ENCODE measurements around the gene PCBP2. TPM values are rescaled to one million over a fixed set of nuclear protein-coding genes. Genes with fewer than 3 reads are reported as not detected.

PCBP2 gene
- polyA plus RNA-seq, 2 of the 4 experiments (the other 2 are of a cell fraction), result 367 to 546 TPM

- no peak overlapping the region for H3K4me3 ChIP-seq
- WGBS (ENCODE audit: missing lambda C conversion rate), result 92% methylated on average over 4 of the region's 4 CpGs
- ChIA-PET POLR2A (interaction anchor here (1.3 to 6.9 kb wide), 4 partner anchors 9 to 139 kb away, joined by 3 to 34 read pairs (median 17); partner anchors contain the start of genes MAP3K12 and TARBP2), CTCF (interaction anchor here (1.1 to 3.4 kb wide), 5 partner anchors 10 to 157 kb away, joined by 4 to 24 read pairs (median 11); partner anchors contain the start of gene NPFF)
- H3K9me3 ChIP-seq, result no peaks in the 10 kb centered on the region
- peaks cover 24% of the 10 kb centered on the region for H3K4me1 ChIP-seq
- TF ChIP-seq CHD4 (IDR thresholded peaks at IDR 0.05; ENCODE audit: borderline replicate concordance), result no peak
- TF ChIP-seq FOSB (CRISPR knock-in tag; IDR thresholded peaks at IDR 0.05), result peak; percentile 18; the same call in 1 of the 2 replicates
- peak; percentile 4 to 6; a peak in 3 of 6 replicates for ATAC-seq
- no peak for FAIRE-seq
- no peak for DNase-seq (ENCODE audit: low read depth in 1 of 2, low spot score in 1 of 2)
- no peak overlapping the region for H3K27ac ChIP-seq
- no peak overlapping the region for H3K4me2 ChIP-seq
Measured at GRCh38 chr12:53483979-53484377, 32.1 kb downstream of the PCBP2 start.

GRCh38 chr12:53484686-53485575, 33.0 kb downstream of the PCBP2 start:
- ATAC-seq, result peak in 1 of 2 experiments; percentile 1; a peak in 2 of 6 replicates
- CTCF ChIA-PET, result interaction anchor here (1.1 to 2.5 kb wide), 2 partner anchors 9 to 132 kb away, joined by 5 to 7 read pairs; no protein-coding TSS in a partner anchor
- Histone ChIP-seq H3K4me1 (peaks cover 25% of the 10 kb centered on the region), H3K27ac (no peak overlapping the region), H3K9me3 (no peaks in the 10 kb centered on the region), H3K4me2 (no peak overlapping the region), H3K4me3 (no peak overlapping the region)
- WGBS (ENCODE audit: missing lambda C conversion rate), result 93% methylated on average over 10 of the region's 10 CpGs
- no peak for TF ChIP-seq RFX5 (IDR thresholded peaks at IDR 0.05)
- TF ChIP-seq POLR2AphosphoS2 (conservative IDR thresholded peaks at IDR 0.05; ENCODE audit: low read length), result peak; percentile 94
- no peak for TF ChIP-seq CBX2 (IDR thresholded peaks at IDR 0.05; ENCODE audit: borderline replicate concordance, low read depth)
- TF ChIP-seq TP53 (CRISPR knock-in tag; IDR thresholded peaks at IDR 0.05), result 0 out of 2 replicates have a peak, but pooled peaks have one; percentile 55
- no peak for DNase-seq (ENCODE audit: low read depth in 1 of 2, low spot score in 1 of 2)
- POLR2A ChIA-PET, result interaction anchor here (3.3 to 6.9 kb wide), 2 partner anchors 8 to 15 kb away, joined by 21 to 34 read pairs; partner anchors contain the start of genes MAP3K12 and TARBP2
- no peak for FAIRE-seq

- Histone ChIP-seq H3K4me1 (peaks cover 13% of the 10 kb centered on the region; the same call in 2 of the 3 replicates), H3K4me2 (no peak overlapping the region), H3K27ac (no peak overlapping the region), H3K4me3 (no peak overlapping the region), H3K9me3 (no peaks in the 10 kb centered on the region)
- ATAC-seq, result peak; percentile 2 to 3; a peak in 4 of 6 replicates
- DNase-seq (ENCODE audit: low read depth in 1 of 2, low spot score in 1 of 2), result no peak
- ChIA-PET POLR2A (interaction anchor here (6.9 kb wide), 1 partner anchor 14 kb away, joined by 34 read pairs; the partner anchor contains the start of genes MAP3K12 and TARBP2), CTCF (interaction anchor here (1.0 to 2.5 kb wide), 5 partner anchors 12 to 134 kb away, joined by 3 to 7 read pairs (median 5); partner anchors contain the start of gene MAP3K12)
- 96% methylated on average over 10 of the region's 10 CpGs for WGBS (ENCODE audit: missing lambda C conversion rate)
- TF ChIP-seq EHF (CRISPR knock-in tag; IDR thresholded peaks at IDR 0.05) (no peak), POLR2AphosphoS2 (conservative IDR thresholded peaks at IDR 0.05; ENCODE audit: low read length) (0 out of 2 replicates have a peak, but pooled peaks have one; percentile 9)
- no peak for FAIRE-seq
Measured at GRCh38 chr12:53485955-53486735, 34.2 kb downstream of the PCBP2 start.

GRCh38 chr12:53486736-53487487, 35.0 kb downstream of the PCBP2 start:
- Histone ChIP-seq H3K27ac (no peak overlapping the region), H3K4me1 (peaks cover 6% of the 10 kb centered on the region; the same call in 1 of the 3 replicates), H3K9me3 (no peaks in the 10 kb centered on the region), H3K4me2 (no peak overlapping the region), H3K4me3 (no peak overlapping the region)
- peak; percentile 6 to 9; a peak in 3 of 6 replicates for ATAC-seq
- no peak for DNase-seq (ENCODE audit: low read depth in 1 of 2, low spot score in 1 of 2)
- no peak for FAIRE-seq
- no peak for TF ChIP-seq PHF8 (IDR thresholded peaks at IDR 0.05; ENCODE audit: borderline replicate concordance, low read depth)
- no peak for TF ChIP-seq KDM1A (IDR thresholded peaks at IDR 0.05; ENCODE audit: low read depth)
- no peak for TF ChIP-seq HDAC2 (IDR thresholded peaks at IDR 0.05)
- no peak for TF ChIP-seq MAFK (IDR thresholded peaks at IDR 0.05; ENCODE audit: partially characterized antibody)
- no peak for TF ChIP-seq NFE2L2 (conservative IDR thresholded peaks at IDR 0.05; ENCODE audit: low read length)
- TF ChIP-seq RCOR1 (IDR thresholded peaks at IDR 0.05; ENCODE audit: low read depth, low read length), result no peak
- TF ChIP-seq TFCP2L1 (CRISPR knock-in tag; IDR thresholded peaks at IDR 0.05), result no peak
- TF ChIP-seq POLR2AphosphoS2 (conservative IDR thresholded peaks at IDR 0.05; ENCODE audit: low read length), result peak; percentile 77
- peak; percentile 65; the same call in 1 of the 2 replicates for TF ChIP-seq HOXA7 (CRISPR knock-in tag; IDR thresholded peaks at IDR 0.05)
- TF ChIP-seq EHMT2 (IDR thresholded peaks at IDR 0.05; ENCODE audit: low read depth), result no peak
- TF ChIP-seq EHF (CRISPR knock-in tag; IDR thresholded peaks at IDR 0.05), result no peak
- POLR2A ChIA-PET, result interaction anchor here (6.9 kb wide), 1 partner anchor 13 kb away, joined by 34 read pairs; the partner anchor contains the start of genes MAP3K12 and TARBP2
- CTCF ChIA-PET, result interaction anchor here (1.0 to 2.5 kb wide), 5 partner anchors 11 to 134 kb away, joined by 3 to 7 read pairs (median 5); partner anchors contain the start of gene MAP3K12
- 89% methylated on average over 11 of the region's 17 CpGs for WGBS (ENCODE audit: missing lambda C conversion rate)

Measured in A549 (cell line).